ENCODE measurements around the gene DNAJC24. TPM values are rescaled to one million over a fixed set of nuclear protein-coding genes. Genes with fewer than 3 reads are reported as not detected.

Gene DNAJC24
- total and polyA plus RNA-seq, 2 of the 4 experiments (the other 2 are of a cell fraction) = 8.2 to 8.9 TPM

DNA sequence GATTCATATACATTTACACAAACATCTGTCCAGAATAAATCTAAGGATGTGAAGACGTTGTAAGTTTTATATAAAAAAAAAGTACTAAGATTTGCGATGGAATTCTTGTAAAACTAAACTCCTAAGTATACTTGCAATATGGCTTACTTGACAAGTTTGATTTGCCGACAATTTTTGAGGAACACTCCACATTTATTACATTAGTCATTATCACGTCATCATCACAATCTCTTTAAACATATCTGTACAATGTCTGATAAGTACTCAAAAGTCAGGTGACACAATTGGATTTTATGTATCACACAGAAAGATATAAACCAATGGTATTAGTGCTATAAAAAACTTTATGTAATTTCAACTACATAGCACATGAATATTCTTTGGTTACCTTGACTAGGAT, 109.4 kb downstream of the DNAJC24 start:
- Histone ChIP-seq H3K4me3 (ENCODE audit: insufficient read depth, low read depth, low read length) (no peak overlapping the region), H3K18ac (ENCODE audit: low read depth, low read length) (no peak overlapping the region), H3K14ac (replicated peaks; ENCODE audit: low read depth, low read length) (no peak overlapping the region), H3K4ac (ENCODE audit: low read depth, low read length) (no peak overlapping the region), H2BK15ac (ENCODE audit: low read depth, low read length) (no peak overlapping the region), H3K27ac (ENCODE audit: insufficient read depth, low read length) (no peak overlapping the region), H3K27me3 (ENCODE audit: control insufficient read depth, insufficient read depth, low read length) (no peaks in the 10 kb centered on the region), H2AK5ac (ENCODE audit: low read depth, low read length) (no peak overlapping the region), H4K8ac (ENCODE audit: low read depth in 2 of 2, low read length in 2 of 2) (no peak overlapping the region), H3K36me3 (ENCODE audit: control insufficient read depth, insufficient read depth, low read length) (no peaks in the 10 kb centered on the region), H3K9ac (ENCODE audit: low read depth, low read length) (no peak overlapping the region), H3K56ac (ENCODE audit: extremely low read depth, insufficient read depth, low read length) (no peak overlapping the region), H3K79me1 (ENCODE audit: low read depth in 1 of 2, low read length in 2 of 2) (peaks cover 0 to 3% of the 10 kb centered on the region in 2 experiments; a peak in 2 of 4 replicates), H3K9me1 (ENCODE audit: insufficient read depth, low read length) (no peaks in the 10 kb centered on the region), H2BK120ac (ENCODE audit: low read depth, low read length) (no peak overlapping the region), H3K4me2 (ENCODE audit: low read depth, low read length) (no peak overlapping the region), H4K91ac (ENCODE audit: insufficient read depth, low read depth, low read length) (no peak overlapping the region), H4K20me1 (ENCODE audit: insufficient read depth, low read length) (no peaks in the 10 kb centered on the region), H4K5ac (ENCODE audit: low read depth, low read length) (no peak overlapping the region), H3K4me1 (ENCODE audit: control insufficient read depth, insufficient read depth, low read length) (no peaks in the 10 kb centered on the region), H2AFZ (replicated peaks; ENCODE audit: low read length, poor library complexity) (no peak overlapping the region), H3K23ac (ENCODE audit: low read depth, low read length) (no peak overlapping the region), H3K9me3 (ENCODE audit: control insufficient read depth, insufficient read depth, low read length) (no peaks in the 10 kb centered on the region), H2BK20ac (ENCODE audit: low read depth, low read length) (no peak overlapping the region), H2AK9ac (replicated peaks; ENCODE audit: low read depth, low read length, poor library complexity) (no peak overlapping the region), H2BK5ac (ENCODE audit: low read depth, low read length, poor library complexity, severe bottlenecking) (no peak overlapping the region)
- CTCF ChIA-PET = no interaction called here
- POLR2A ChIA-PET (ENCODE audit: unreplicated experiment) = no interaction called here
- intact Hi-C loops (cut with micrococcal nuclease) (no loop called here), dilution Hi-C loops (cut with HindIII; ENCODE audit: low sequenced_read_pairs, unreplicated experiment) (no loop called here), in situ Hi-C loops (cut with MboI; ENCODE audit: low sequenced_read_pairs) (no loop called here)
- DNase-seq (no peak), ATAC-seq (ENCODE audit: low read depth) (no peak)
- no TSS peak for BruUV-seq (replicated peaks)
- TF ChIP-seq NFE2L2 (IDR thresholded peaks at IDR 0.05; ENCODE audit: low read depth, low read length) (no peak), CHD1 (IDR thresholded peaks at IDR 0.05; ENCODE audit: low read depth, low read length) (no peak), RAD21 (IDR thresholded peaks at IDR 0.05; ENCODE audit: low read length) (no peak), MAZ (IDR thresholded peaks at IDR 0.05; ENCODE audit: borderline replicate concordance, low read depth, low read length) (no peak), RCOR1 (IDR thresholded peaks at IDR 0.05; ENCODE audit: insufficient replicate concordance, low read length) (no peak), CEBPB (IDR thresholded peaks at IDR 0.05; ENCODE audit: low read depth, low read length) (no peak), BHLHE40 (IDR thresholded peaks at IDR 0.05; ENCODE audit: low read depth, low read length) (no peak), MAFK (IDR thresholded peaks at IDR 0.05; ENCODE audit: low read depth, low read length) (no peak), FOS (IDR thresholded peaks at IDR 0.05; ENCODE audit: low read depth, low read length) (no peak), SMC3 (IDR thresholded peaks at IDR 0.05; ENCODE audit: low read depth, low read length) (no peak), MXI1 (IDR thresholded peaks at IDR 0.05; ENCODE audit: borderline replicate concordance, low read depth, low read length) (no peak), RFX5 (IDR thresholded peaks at IDR 0.05; ENCODE audit: low read depth, low read length) (no peak), POLR2A (IDR thresholded peaks at IDR 0.05; ENCODE audit: low read depth, low read length) (no peak)
- TF ChIP-seq, protein P1, sequence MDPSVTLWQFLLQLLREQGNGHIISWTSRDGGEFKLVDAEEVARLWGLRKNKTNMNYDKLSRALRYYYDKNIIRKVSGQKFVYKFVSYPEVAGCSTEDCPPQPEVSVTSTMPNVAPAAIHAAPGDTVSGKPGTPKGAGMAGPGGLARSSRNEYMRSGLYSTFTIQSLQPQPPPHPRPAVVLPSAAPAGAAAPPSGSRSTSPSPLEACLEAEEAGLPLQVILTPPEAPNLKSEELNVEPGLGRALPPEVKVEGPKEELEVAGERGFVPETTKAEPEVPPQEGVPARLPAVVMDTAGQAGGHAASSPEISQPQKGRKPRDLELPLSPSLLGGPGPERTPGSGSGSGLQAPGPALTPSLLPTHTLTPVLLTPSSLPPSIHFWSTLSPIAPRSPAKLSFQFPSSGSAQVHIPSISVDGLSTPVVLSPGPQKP (IDR thresholded peaks at IDR 0.05; ENCODE audit: borderline replicate concordance, low read depth, low read length) = no peak
- TF ChIP-seq, protein P2, sequence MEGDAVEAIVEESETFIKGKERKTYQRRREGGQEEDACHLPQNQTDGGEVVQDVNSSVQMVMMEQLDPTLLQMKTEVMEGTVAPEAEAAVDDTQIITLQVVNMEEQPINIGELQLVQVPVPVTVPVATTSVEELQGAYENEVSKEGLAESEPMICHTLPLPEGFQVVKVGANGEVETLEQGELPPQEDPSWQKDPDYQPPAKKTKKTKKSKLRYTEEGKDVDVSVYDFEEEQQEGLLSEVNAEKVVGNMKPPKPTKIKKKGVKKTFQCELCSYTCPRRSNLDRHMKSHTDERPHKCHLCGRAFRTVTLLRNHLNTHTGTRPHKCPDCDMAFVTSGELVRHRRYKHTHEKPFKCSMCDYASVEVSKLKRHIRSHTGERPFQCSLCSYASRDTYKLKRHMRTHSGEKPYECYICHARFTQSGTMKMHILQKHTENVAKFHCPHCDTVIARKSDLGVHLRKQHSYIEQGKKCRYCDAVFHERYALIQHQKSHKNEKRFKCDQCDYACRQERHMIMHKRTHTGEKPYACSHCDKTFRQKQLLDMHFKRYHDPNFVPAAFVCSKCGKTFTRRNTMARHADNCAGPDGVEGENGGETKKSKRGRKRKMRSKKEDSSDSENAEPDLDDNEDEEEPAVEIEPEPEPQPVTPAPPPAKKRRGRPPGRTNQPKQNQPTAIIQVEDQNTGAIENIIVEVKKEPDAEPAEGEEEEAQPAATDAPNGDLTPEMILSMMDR (conservative IDR thresholded peaks at IDR 0.05; ENCODE audit: low read depth, low read length) = no peak
- TF ChIP-seq, protein P3, sequence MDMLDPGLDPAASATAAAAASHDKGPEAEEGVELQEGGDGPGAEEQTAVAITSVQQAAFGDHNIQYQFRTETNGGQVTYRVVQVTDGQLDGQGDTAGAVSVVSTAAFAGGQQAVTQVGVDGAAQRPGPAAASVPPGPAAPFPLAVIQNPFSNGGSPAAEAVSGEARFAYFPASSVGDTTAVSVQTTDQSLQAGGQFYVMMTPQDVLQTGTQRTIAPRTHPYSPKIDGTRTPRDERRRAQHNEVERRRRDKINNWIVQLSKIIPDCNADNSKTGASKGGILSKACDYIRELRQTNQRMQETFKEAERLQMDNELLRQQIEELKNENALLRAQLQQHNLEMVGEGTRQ (IDR thresholded peaks at IDR 0.05; ENCODE audit: low read depth, low read length) = no peak
- WGBS, 2 experiments (ENCODE audit: extremely low coverage in 2 of 2, insufficient read length in 1 of 2) = no CpG with 5 or more reads among the region's 4 CpGs

All from IMR-90 (cell line).